Hindlimb muscle (tissue), 1 donor: ENCODE results near the gene CACNA1A. TPM values are rescaled to one million over a fixed set of nuclear protein-coding genes. Genes with fewer than 3 reads are reported as not detected.
"Not testable (repeated sequence)": the region's sequence is repeated elsewhere in the genome, so short reads cannot be mapped to it uniquely, and the experiment has no call there.

ENCODE experiments used
- DNase-seq: peaks from one replicate; pipeline ENCODE4 v3.0.0-alpha.2; 2013
- polyA plus RNA-seq: library from polyadenylated mRNA; unstranded; fragments of 120-200 nt; gene quantifications from one replicate; pipeline ENCODE4 v1.2.1, GENCODE V29; 2013; ENCODE audit not compliant: insufficient read length

The CACNA1A gene
- polyA plus RNA-seq, 1 donor: 1.8 TPM

DNA sequence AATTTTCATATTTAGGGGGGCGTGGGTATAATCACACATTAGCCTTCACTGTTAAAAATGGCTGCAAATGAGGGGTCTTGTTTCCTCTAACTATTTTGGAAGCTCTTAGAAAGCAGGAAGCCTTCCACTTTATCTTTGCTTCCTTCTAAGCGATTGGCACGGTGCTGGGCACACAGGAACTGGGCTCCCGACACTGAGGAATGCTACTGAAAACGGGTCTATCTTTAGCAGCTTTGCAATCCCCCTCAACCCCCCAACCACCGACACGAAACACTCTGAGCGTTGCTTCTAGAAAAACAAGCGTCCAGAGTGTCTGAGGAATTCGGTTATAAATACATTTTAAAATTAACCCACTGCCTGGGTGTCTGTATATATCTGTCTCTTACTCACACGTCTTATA, 143.6 kb downstream of the CACNA1A start:
- DNase-seq: no peak

DNA sequence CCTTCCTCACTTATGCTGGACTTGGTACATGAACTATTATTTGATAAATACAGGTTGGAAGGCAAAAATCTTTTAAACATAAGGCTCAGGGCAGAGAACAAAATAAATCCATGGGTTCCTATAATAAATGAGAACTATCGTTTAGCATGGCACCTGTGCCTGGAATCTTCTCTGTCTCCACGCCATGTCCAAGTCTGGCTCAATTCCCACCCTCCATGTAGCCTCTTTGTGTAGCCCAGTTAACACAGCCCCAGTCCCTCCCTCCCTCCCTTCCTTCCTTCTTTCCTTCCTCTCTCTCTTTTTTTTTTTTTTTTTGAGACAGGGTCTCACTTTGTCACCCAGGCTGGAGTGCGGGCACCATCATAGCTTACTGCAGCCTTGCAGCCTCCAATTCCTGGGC, 144.6 kb downstream of the CACNA1A start:
- not testable (repeated sequence) for DNase-seq

DNA sequence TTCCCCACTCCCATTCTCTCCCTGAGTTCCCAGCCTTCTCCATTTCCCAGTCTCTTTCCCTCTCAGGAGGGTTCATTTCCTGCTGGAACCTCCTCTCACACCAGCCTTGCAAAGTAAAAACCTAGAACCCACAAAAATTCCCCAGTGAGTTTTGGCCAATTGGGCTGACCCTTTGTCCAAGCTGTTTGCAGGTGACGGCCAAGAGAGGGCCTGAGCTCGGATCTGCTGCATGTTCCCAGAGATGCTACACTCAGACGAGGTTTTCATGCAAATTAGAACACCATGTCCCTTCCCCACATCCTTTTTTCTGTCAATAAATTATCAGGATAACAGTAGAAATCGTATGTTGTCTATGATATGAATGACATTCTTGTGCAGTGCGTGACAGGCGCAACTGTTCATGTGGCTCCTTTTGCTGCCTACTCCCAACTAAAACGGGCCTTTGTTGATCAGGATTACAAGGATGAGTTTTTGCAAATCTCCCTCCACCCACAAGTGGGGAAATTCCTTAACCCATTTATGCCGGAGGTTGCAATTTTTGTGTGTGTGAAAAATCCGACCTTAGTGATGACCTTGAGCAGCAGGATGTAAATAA, 149.5 kb downstream of the CACNA1A start:
- no peak for DNase-seq

DNA sequence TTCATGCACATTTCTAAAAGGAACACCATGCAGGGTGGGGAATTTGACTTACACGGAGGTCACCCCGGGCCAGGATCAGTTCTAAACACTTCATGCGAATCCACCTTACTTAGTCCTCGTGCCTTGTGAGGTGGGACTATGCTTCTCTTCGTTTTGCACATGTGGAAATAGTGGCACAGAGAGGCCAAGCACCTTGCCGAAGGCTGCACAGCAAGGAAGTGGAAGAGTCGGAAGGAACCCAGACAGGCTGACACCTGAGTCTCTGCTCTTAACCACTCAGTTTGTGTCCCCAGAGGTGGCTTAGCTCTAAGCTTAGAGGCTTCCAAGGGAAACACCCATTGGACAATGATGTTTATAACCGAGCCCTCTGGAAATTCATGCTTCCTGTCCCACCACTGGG, 150.1 kb downstream of the CACNA1A start:
- no peak for DNase-seq

DNA sequence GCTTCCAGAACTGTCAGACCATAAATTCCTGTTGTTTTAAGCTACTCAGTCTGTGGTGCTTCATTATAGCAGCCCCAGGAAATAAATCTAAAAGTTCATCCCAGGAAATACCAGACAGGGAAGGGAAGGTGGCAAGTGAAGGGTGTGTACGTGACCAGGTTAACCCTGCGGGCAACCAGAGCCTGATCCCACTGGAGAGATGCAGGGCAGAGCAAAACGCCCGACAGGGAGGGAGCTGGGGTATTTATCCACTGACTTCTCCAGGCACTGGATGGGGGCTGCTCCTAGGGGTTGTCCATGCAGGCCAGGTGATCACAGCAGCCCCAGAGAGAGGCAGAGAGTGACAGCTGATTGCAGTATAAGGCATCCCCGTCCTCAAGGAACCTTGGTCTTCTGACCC, 150.9 kb downstream of the CACNA1A start:
- DNase-seq: no peak

DNA sequence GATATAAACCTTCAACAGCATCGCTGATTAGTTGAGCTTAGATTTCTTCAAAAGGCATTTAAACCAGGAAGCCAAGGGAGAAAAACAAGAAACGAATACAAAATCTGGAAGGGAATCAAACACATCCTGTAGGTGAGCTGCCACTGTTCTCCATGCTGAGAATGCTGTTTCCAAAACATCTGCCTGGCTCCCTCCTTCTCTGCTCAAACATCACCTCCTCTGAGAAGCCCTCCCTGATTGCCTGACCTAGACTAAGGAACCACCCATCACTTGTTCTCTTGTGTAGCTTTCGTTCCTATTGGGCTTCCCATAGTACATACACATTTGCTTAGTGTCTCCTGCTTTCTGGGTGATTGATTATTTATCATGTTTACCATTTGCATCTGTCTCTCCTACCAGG, 152.7 kb downstream of the CACNA1A start:
- no peak for DNase-seq

DNA sequence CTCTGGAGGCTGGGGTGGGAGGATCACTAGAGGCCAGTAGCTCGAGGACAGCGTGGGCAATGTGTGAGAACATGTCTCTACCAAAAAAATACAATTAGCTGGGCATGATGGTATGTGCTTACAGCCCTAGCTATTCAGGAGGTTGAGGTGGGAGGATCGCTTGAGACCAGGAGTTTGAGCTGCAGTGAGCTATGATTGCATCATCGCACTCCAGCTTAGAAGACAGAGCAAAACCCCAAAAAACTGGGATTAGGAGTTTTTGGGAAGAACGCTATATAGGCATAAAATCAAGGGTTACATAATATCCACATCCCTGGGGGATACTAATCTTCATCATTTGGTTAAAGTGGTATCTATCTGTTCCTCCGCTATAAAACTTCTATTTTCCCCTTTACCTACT, 155.5 kb downstream of the CACNA1A start:
- DNase-seq: no peak

DNA sequence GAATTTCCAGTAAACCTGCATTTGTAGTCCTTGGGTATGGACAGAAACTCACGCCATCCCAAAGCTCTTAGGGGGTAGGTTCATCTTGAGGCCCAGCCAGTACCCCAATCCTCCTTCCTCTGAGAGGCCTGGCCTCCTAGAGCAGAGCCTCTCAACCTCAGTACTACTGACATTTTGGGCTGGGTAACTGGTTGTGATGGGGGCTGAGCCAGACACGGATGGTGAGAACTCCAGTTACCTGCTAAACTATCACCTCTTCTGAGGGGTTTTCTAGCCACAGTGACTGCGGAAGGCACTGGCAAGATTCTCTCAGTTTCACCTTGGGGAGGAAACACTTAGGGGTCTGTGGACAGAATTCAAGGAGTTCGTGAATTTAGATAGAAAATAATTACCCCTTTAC, 156.2 kb downstream of the CACNA1A start:
- DNase-seq: no peak

DNA sequence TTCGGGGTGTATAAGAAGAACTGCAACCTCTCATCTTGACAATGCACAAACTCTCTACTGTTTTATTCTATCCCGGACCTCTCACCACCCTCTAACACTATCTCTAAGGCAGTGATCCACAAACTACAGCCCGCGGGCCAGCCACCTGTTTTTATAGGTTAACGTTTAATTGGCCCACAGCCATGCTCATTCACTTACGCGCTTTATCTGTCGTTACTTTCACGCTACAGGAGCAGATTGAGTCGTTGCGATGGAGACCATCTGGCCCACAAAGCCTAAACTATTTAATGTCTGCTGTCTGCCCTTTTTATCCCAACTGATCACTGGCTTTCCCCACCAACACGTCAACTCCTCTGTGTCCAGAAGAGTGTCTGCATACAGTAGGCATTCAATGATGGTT, 158.9 kb downstream of the CACNA1A start:
- no peak for DNase-seq

DNA sequence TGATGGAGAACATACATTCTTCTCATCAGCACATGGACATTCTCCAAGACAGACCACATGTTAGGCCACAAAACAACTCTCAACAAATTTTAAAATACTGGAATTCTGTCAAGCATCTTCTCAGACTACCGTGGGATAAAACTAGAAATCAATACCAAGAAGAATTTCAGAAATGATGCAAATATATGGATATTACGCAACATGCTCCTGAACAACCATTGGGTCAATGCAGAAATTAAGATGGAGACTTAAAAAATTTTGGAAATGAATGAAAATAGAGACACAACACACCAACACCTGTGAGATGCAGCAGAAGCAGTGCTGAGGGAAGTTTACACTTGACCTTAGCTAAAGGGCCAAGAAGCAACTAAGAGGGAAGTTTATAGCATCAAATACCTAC, 162.8 kb downstream of the CACNA1A start:
- DNase-seq: no peak

DNA sequence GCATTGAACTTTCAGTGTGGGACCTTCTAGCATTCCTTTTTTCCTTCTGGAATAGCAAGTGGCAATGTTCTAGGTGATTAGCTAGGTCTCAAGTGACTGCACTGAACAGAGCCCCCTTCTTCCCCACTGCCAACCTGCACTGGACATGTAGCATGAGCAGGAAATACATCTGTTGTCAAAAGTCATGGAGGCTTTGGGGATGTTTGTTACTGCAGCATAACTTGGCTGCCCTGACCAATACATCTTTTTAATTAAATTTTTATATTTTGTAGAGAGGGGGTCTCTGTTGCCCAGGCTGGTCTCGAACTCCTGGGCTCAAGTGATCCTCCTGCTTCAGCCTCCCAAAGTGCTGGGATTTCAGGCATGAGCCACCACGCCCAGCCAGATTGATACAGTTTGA, 163.6 kb downstream of the CACNA1A start:
- DNase-seq: no peak

DNA sequence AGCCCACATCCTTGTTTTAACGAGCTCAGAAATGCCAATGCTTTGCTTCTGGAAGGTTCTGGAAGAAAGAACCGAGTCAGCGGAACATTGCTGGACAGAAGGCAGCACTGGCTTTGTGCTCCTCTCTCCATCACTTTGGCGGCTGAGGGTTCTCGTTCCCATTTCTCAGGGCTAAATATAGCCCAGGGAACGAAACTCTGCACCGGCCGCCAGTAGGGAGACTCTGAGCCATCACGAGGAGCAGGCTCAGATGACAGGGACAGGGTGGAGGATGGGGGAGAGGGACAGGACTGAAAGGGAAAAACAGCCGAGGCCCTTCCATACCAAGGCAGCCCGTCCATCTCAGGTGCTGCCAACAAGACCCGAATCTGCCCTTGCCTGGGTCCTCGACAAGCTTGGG, 166.4 kb downstream of the CACNA1A start:
- DNase-seq: no peak

DNA sequence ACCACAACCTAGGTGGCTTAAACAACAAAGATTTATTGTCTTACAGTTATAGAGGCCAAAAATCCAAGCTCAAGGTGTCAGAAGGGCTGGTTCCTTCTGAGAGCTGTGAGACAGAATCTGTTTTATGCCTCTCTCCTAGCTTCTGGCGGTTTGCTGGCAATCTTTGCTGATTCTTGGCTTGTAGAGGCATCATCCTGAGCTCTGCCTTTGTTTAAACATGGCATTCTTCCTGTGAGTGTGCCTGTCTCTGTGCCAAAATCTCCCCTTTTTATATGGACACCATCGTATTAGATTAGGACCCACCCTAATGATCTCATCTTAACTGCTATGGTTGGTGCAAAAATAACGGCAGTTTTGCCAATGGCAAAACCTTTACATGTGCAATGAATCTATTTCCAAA, 169.1 kb downstream of the CACNA1A start:
- no peak for DNase-seq

DNA sequence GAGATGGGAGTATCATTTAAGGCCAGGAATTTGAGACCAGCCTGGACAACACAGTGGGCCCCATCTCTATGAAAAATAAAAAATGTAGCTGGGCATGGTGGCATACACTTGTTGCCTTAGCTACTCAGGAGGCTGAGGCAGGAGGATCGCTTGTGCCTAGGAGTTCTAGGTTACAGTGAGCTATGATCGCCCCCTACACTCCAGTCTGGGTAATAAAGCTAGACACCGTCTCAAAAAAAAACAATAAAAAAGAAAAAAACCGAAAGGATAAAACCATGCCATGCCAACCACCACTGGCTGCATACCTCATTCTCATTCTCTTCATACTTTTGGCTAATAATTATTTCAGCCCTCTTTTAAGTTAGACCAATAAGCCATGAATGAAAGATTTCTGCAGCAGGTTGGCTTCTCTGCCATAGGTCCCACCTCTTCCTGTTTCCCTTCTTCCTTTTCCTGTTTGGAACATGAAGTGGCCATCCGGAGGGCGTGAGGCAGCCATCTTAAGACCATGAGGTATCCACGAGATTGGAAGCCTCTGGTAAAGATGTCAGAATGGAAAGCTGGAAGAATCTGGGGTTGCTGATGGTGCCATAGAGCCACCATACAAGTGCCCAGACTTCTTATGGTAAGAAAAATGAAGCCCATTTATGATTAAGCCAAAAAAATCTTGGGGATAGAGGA, 171.3 kb downstream of the CACNA1A start:
- no peak for DNase-seq

DNA sequence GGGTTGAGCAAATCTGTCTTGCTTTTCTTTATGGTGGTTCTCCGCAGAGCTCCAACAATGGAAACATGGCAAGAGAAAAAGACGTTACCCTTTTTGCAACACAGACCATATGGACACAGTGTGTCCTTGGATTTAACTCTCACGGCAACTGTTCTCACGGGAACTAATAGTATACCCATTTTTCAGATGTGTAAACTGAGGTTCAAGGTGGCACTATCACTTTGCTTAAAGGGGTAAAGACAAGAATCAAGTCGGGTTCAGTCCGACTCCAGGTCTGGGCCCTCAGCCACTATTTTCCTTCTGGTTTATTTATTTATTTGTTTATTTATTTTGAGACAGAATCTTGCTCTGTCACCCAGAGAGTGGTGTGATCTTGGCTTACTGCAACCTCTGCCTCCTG, 176.0 kb downstream of the CACNA1A start:
- DNase-seq: no peak

DNA sequence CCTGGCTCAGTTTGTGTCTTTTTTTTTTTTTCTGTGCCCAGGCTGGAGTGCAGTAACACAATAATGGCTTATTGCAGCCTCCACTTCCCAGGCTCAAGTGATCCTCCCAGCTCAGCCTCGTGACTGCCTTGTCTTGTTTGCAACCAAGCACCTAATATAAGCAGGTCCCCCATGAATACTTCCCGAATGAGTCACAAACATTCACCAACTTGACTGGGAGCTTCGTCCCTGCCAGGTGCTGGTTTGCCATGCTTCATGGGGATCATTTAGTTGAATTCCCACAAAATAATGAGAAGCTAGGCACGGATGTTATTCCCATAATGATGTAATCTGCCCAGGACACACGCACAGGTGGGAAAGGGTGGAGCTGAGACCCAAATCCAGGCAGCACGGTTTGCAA, 176.5 kb downstream of the CACNA1A start:
- DNase-seq: no peak

DNA sequence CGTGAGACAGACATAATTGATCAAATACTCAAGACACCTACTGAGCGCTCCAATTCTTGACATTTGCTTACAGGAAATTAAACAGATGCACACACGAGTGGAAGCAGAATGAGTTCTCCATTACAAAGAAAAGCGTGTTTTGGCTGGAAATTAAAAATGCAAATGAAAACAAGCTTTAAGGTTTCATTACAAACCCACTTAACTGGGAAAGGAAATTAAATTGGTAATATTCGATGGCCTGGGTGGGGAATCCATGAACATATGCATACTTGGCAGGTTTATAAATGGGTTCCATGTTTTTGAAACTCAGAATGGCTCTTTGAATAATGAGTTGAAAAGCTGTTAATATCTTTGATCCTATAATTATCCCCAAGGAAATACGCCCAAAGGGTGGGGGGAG, 178.0 kb downstream of the CACNA1A start:
- DNase-seq: no peak

DNA sequence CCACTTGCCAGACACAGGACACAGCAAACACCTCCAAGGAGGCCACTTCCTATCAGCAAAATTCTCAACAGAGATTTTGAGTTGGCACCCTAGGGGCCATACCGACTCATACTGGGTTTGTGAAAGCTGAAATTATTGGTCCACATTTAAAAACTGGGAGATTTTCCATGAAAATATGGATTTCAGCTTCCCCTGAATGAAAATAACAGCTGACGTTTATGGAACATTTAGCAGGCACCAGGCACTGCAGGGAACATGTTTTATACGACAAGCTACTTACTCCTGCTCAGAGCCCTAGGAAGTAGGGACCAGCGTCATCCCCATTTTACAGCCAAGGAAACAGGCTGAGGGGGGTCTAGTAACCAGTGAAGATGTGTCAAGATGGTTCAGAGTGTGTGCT, 186.8 kb downstream of the CACNA1A start:
- DNase-seq: no peak

DNA sequence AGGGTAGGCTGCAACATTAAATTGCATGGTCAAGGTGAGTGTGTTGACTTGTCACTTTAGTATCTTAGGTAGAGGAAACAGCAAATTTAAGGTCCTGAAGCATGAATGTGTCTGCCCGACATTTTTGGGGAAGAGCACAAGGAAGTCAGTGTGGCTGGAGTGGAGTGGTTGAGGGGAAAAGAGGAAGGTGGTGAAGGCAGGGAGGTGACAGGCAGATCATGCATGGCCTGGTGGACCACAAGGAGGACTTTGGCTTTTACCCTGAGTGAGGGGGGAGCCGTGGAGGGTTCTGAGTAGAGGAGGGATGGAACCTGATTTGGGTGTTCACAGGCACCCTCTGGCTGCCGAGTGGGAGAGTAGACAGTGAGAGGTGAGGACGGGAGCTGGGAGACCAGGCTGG, 188.1 kb downstream of the CACNA1A start:
- no peak for DNase-seq

DNA sequence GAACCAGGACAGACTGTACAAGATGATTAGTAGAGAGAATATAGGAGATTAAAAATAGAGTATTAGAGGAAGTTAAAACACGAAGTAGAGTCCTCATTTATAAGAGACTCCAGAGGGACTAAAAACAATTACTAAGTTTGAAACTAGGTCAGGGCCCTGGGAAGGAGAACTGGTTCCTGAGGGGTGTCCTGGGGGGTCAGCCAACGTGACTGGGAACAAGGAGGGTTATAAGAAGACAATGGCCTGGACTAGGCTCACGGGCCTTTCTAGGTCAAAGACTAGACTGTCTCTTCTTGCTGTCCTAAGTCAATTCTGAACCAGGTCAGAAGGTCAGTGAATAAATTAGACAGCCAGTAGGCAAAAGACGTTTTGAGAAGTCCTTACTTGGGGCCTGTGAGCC, 190.8 kb downstream of the CACNA1A start:
- DNase-seq: no peak

DNA sequence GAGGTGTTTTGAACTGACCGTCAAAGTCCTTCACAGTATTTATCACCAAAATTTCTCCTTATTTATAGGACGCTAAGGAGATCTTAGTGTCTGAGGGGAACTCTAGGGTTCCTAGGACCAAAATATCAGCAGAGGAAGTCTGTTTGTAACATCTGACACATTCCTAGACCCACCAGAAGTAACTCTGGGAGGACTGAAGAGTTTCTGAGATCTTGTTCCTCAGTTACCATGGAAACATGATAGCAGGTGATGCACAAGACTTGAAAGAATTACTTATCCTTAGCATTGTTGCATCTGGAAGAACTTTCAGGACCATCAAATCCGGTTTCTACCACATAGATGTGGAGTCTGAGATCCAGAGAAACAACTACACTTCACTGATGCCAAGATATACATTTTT, 191.5 kb downstream of the CACNA1A start:
- no peak for DNase-seq

DNA sequence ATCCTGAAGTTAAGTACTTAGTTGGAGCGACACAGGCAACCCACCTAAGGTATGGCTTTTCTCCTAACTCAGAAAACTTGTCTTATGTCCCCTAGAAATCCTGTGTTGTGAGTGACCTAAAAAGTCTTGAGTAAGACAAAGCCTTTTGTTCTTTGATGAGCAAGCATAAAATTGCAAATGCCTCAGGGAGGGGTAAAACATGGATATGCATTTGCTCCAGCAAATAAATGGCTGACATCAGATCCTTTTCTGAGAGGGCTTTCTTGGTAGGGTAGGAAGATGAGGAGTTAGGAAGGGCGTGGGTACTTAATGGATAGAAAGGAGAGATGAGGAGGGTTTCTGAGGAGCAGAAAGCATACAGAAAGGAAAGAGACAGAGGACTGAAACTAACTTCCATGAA, 192.4 kb downstream of the CACNA1A start:
- no peak for DNase-seq

DNA sequence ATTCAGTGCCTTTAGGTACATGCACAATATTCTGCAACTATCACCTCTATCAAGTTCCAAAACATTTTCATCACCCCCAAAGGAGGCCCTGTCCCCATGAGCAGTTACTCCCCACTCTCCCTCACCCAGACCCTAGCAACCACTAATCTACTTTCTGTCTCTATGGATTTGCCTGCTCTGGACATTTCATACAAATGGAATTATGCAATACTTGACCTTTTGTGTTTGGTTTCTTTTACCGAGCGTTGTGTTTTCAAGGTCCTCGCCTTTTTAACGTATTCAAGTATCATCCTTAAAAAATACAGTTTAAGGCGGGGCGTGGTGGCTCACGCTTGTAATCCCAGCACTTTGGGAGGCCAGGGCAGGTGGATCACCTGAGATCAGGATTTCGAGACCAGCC, 196.4 kb downstream of the CACNA1A start:
- no peak for DNase-seq

DNA sequence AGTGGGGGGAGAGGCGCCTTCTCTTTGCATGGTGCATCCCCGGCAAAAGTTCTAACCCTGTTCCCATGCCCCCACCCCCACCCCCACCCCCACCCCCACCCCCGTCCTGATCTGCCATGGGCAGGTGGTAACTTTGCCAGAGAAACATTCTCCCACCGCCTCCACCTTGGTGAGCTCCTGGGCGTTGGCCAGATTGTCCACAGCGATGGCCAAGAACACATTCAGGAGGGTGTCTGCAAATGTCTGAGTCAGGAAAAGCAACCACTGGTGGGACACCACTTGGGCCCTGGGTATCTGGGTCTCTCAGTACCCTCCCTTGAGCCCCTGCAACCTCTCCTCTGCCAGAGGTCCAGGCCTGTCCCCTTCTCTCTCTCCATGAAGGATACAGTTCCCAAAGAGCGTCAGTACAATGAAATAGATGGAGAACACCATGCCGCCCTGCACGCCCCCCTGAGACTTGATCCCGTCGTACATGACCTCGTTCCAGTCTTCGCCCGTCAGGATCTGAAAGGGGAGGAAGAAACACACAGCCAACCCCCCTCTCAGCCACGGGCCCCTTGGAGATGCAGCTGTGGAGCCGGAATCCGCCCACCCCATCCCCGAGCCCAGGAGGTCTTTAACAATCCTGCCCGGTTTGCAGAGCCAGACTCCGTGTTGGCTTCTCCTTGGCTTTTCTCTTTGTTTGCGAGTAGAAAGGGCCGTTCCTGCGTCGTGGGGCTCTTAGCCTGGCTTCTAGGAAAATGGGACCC, 202.7 kb downstream of the CACNA1A start:
- DNase-seq: no peak
